Neutrophil (primary cell): ENCODE data around the gene UBE2R2.
"Not testable (repeated sequence)": the region's sequence is repeated elsewhere in the genome, so short reads cannot be mapped to it uniquely, and the experiment has no call there.

ENCODE experiments used
- H3K27ac ChIP-seq: fragments of 200-600 bp; sonication (generic); 2 replicates; pipeline ENCODE4 v1.5.1; 2016; ENCODE audit warnings: mild to moderate bottlenecking, moderate library complexity
- H3K27me3 ChIP-seq: fragments of 200-600 bp; sonication (generic); 2 replicates; pipeline ENCODE4 v1.6.0; 2016; ENCODE audit warnings: mild to moderate bottlenecking
- H3K36me3 ChIP-seq: fragments of 200-600 bp; sonication (generic); 2 replicates; pipeline ENCODE4 v1.5.1; 2017
- H3K4me1 ChIP-seq, 2 experiments: fragments of 200-600 bp in 1 of 2; sonication (generic) in 1 of 2; 1 replicate in 1 of 2; 2 replicates in 1 of 2; pipeline versions ENCODE4 v1.5.1 to v1.6.1; 2013 to 2016; ENCODE audit warnings: low read depth in 1 of 2, low read length in 1 of 2, mild to moderate bottlenecking in 1 of 2, moderate library complexity in 1 of 2; ENCODE audit not compliant: control insufficient read depth in 1 of 2, insufficient read depth in 1 of 2
- H3K4me3 ChIP-seq, 2 experiments: fragments of 200-600 bp in 1 of 2; sonication (generic) in 1 of 2; 1 replicate in 1 of 2; 2 replicates in 1 of 2; pipeline ENCODE4 v1.5.1; 2013 to 2016; ENCODE audit warnings: low read depth in 1 of 2, low read length in 1 of 2, mild to moderate bottlenecking in 1 of 2, moderate library complexity in 1 of 2
- H3K9me3 ChIP-seq: fragments of 200-600 bp; sonication (generic); 2 replicates; pipeline ENCODE4 v1.5.1; 2016
- CTCF ChIP-seq: fragments of 200-600 bp; sonication (generic); IDR thresholded peaks from 2 replicates; pipeline ENCODE4 v1.5.1; 2016; ENCODE audit warnings: antibody characterized with exemption

The UBE2R2 gene

GRCh38 chr9:33797837-33798236, 19.1 kb upstream of the UBE2R2 start:
- Histone ChIP-seq H3K4me1 (no peaks in the 10 kb centered on the region), H3K4me3 (no peak overlapping the region), H3K27me3 (peaks cover 18% of the 10 kb centered on the region), H3K27ac (no peak overlapping the region), H3K9me3 (no peaks in the 10 kb centered on the region), H3K36me3 (no peaks in the 10 kb centered on the region)
- TF ChIP-seq CTCF, result no peak

- no peak for TF ChIP-seq CTCF
- Histone ChIP-seq H3K4me1 (no peaks in the 10 kb centered on the region), H3K9me3 (no peaks in the 10 kb centered on the region), H3K27me3 (peaks cover 19% of the 10 kb centered on the region), H3K4me3 (no peak overlapping the region), H3K27ac (no peak overlapping the region), H3K36me3 (no peaks in the 10 kb centered on the region)
Observed at GRCh38 chr9:33798545-33798944, 18.4 kb upstream of the UBE2R2 start.

GRCh38 chr9:33799928-33800704, 16.8 kb upstream of the UBE2R2 start:
- H3K4me1 ChIP-seq, result no peaks in the 10 kb centered on the region
- no peak overlapping the region for H3K4me3 ChIP-seq
- H3K9me3 ChIP-seq, result no peaks in the 10 kb centered on the region
- H3K27ac ChIP-seq, result no peak overlapping the region
- no peak for TF ChIP-seq CTCF
- H3K36me3 ChIP-seq, result no peaks in the 10 kb centered on the region
- peaks cover 24% of the 10 kb centered on the region for H3K27me3 ChIP-seq

GRCh38 chr9:33800886-33801285, 16.1 kb upstream of the UBE2R2 start:
- no peak for TF ChIP-seq CTCF
- no peaks in the 10 kb centered on the region for H3K4me1 ChIP-seq
- no peaks in the 10 kb centered on the region for H3K36me3 ChIP-seq
- no peak overlapping the region for H3K4me3 ChIP-seq
- H3K27me3 ChIP-seq, result peaks cover 24% of the 10 kb centered on the region
- H3K27ac ChIP-seq, result no peak overlapping the region
- no peaks in the 10 kb centered on the region for H3K9me3 ChIP-seq

GRCh38 chr9:33801943-33802500, 14.9 kb upstream of the UBE2R2 start:
- H3K9me3 ChIP-seq, H3K4me3 ChIP-seq, H3K36me3 ChIP-seq, H3K27ac ChIP-seq, H3K4me1 ChIP-seq: not testable (repeated sequence)
- peaks cover 21% of the 10 kb centered on the region for H3K27me3 ChIP-seq

GRCh38 chr9:33804196-33804595, 12.8 kb upstream of the UBE2R2 start:
- H3K27ac ChIP-seq, H3K9me3 ChIP-seq, H3K4me1 ChIP-seq, H3K36me3 ChIP-seq, H3K4me3 ChIP-seq: not testable (repeated sequence)
- peaks cover 20% of the 10 kb centered on the region for H3K27me3 ChIP-seq

- not testable (repeated sequence) for H3K9me3 ChIP-seq, H3K4me1 ChIP-seq, H3K4me3 ChIP-seq, H3K27ac ChIP-seq, H3K36me3 ChIP-seq
- peaks cover 14% of the 10 kb centered on the region for H3K27me3 ChIP-seq
Observed at GRCh38 chr9:33807156-33807555, 9.8 kb upstream of the UBE2R2 start.

GRCh38 chr9:33808979-33809322, 8.0 kb upstream of the UBE2R2 start:
- not testable (repeated sequence) for H3K4me1 ChIP-seq, H3K9me3 ChIP-seq, H3K36me3 ChIP-seq, H3K4me3 ChIP-seq, H3K27me3 ChIP-seq, H3K27ac ChIP-seq
